D721Med (cell line): ENCODE data around the gene LY6G5B.

Experiments
- DNase-seq: peaks from one replicate; pipeline ENCODE4 v3.0.0; 2011; ENCODE audit warnings: low spot score; ENCODE audit not compliant: insufficient read length
- FAIRE-seq: peaks from 2 replicates; lab custom pipeline; 2011; peaks lifted over from hg19 to GRCh38; lab: Jason Lieb, UNC
- TF ChIP-seq, protein P1 (sequence below): IDR thresholded peaks from 2 replicates; pipeline ENCODE4 v1.5.1; 2012; ENCODE audit warnings: mild to moderate bottlenecking, control low read depth; ENCODE audit not compliant: insufficient read depth; ENCODE audit errors: missing control alignments

The LY6G5B gene

DNA sequence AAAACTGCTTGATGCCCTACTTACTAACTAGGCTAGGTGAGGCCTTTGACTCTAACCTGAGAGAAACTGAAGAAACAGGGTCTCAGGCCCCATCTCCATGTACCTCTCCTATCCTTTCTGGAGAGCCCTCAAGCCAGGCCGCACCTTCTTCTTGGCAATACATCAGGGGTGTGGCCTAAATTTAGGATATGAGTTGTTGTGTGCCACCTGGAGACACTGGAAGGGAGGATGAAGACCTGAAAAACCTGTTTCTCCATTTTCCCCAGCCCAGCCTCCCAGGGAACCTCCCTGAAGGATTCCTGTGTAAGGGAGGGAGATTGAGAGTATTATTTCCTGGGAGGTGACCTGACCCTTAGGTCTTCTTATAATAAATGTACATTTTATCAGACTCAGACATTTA is 48.5 kb downstream of the LY6G5B start:
- FAIRE-seq (no peak), DNase-seq (no peak)
- TF ChIP-seq, protein P1, sequence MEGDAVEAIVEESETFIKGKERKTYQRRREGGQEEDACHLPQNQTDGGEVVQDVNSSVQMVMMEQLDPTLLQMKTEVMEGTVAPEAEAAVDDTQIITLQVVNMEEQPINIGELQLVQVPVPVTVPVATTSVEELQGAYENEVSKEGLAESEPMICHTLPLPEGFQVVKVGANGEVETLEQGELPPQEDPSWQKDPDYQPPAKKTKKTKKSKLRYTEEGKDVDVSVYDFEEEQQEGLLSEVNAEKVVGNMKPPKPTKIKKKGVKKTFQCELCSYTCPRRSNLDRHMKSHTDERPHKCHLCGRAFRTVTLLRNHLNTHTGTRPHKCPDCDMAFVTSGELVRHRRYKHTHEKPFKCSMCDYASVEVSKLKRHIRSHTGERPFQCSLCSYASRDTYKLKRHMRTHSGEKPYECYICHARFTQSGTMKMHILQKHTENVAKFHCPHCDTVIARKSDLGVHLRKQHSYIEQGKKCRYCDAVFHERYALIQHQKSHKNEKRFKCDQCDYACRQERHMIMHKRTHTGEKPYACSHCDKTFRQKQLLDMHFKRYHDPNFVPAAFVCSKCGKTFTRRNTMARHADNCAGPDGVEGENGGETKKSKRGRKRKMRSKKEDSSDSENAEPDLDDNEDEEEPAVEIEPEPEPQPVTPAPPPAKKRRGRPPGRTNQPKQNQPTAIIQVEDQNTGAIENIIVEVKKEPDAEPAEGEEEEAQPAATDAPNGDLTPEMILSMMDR: no peak

DNA sequence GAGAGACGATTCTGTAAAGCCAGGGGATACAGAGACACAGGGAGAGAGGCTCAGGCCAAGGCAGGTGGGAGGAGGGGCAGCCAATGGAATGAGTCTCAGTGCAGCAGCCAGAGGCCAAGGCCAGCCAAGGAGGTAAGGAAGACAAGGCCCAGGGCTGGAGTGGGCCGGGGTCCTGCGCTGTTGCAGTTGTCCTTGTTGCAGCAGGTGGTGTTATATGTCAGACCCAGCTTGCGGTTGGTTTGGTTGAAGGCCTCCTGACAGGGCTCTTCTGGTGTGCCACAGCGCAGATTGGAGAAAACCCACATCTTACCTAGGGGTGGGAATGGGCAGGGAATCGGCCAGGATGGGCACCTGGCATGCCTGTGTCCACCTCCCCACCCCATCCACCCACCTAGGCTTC is 49.2 kb downstream of the LY6G5B start:
- DNase-seq (no peak), FAIRE-seq (no peak)
- TF ChIP-seq, protein P1: no peak

DNA sequence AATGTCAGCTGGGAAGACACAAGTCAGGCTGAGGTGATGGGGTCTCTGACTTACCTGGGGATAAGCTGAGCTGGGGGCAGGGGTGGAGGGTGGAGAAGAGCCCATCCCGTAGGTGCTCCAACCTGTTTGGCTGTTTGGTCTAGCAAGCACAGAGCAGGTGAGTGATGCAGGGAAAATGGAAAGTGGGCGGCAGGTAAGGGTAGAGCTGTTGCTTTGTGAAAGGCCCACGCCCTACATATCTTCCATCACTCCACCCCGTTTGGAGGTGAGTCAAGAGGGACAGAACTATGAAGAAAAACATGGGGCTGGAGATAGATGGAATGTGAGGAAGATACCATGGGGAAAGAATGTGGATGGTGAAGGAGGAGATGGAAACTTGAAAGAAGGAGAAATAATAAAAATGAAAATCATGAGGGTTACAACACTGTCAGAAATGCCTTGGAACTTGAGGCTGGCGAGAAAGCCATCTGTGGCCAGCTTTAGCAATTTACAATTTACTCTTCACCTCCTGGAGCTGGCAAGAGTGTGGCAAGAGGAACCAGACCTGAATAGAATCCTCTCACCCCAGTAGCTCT is 50.5 kb downstream of the LY6G5B start:
- no peak for FAIRE-seq
- TF ChIP-seq, protein P1: no peak
- no peak for DNase-seq

DNA sequence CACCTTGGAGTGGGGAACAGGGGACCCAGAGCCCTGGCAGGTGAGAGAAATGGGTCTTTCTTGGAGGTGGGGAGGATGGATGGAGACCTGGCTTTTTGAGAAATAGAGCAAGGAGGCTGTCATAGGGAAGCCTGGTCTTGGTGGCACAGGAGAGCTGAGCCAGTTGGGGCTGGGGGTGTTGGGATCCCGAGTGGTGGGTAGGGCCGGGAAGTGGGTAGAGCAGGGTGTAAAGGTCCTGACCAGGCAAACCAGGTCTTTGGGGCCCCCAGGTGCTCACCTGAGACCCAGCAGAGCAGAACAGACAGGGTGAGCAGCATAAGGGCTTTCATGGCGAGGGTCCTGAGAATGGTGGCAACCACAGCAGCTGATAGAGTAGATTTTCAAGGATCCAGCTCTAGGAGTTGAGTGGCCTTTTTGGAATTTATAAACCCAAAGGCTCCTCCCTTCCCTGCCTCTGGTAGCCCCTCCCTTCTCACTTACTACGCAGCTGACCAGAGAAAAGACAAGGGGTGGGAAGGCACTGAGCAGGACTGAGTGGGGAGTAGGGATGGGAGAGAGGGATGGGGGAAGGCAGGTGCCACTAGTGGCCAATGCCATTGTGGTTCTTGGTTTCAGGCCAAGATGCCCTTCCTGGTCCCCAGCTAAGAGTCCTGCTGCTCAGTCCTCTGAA is 51.7 kb downstream of the LY6G5B start, which contains the start of gene LY6G6C:
Gene LY6G6C (minus strand): TSS at position 396 of the 670 bp plus-strand sequence. CDS start 67 bp downstream, at position 329.
- DNase-seq (no peak), FAIRE-seq (no peak)
- TF ChIP-seq, protein P1: no peak

DNA sequence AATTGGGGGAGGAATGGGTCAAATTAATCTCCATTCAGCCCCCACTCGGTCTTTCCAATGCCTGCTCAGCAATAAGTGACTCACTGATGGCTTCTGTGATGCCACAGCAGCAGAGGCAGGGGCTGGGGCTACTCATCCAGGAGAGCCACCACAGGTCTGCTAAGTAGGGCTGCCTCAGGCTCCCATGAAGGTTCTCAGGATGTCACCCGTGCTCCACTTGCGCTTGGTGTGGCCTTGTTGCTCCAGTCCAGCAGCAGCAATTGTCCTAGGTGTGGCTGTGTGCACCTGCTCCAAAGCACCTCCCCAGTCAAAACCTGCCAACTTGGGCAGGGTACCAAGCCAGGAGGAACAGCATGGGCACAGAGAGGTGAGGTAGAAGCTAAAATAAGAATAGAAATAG is 52.4 kb downstream of the LY6G5B start:
- DNase-seq: no peak
- TF ChIP-seq, protein P1: no peak
- no peak for FAIRE-seq
